ENCODE data around the gene HHIPL1.
A peak's percentile ranks its signal among the peaks of the same experiment; 100 is the strongest.

HHIPL1 gene

GRCh38 chr14:99675382-99675835 lies 30.5 kb downstream of the HHIPL1 start:
- DNase-seq (ENCODE audit: low spot score), result no peak

GRCh38 chr14:99675951-99676350 lies 31.0 kb downstream of the HHIPL1 start:
- no peak for DNase-seq (ENCODE audit: low spot score)

- DNase-seq (ENCODE audit: low spot score), result no peak
Observed at GRCh38 chr14:99676657-99677056, 31.7 kb downstream of the HHIPL1 start.

- DNase-seq (ENCODE audit: low spot score), result no peak
Observed at GRCh38 chr14:99677231-99678140, 32.6 kb downstream of the HHIPL1 start.

GRCh38 chr14:99678198-99678597 lies 33.3 kb downstream of the HHIPL1 start:
- DNase-seq (ENCODE audit: low spot score), result no peak

- no peak for DNase-seq (ENCODE audit: low spot score)
Observed at GRCh38 chr14:99679111-99679510, 34.2 kb downstream of the HHIPL1 start.

GRCh38 chr14:99679543-99679942 lies 34.6 kb downstream of the HHIPL1 start:
- no peak for DNase-seq (ENCODE audit: low spot score)

- no peak for DNase-seq (ENCODE audit: low spot score)
Observed at GRCh38 chr14:99679996-99680395, 35.1 kb downstream of the HHIPL1 start.

GRCh38 chr14:99681101-99681831 lies 36.3 kb downstream of the HHIPL1 start:
- no peak for DNase-seq (ENCODE audit: low spot score)

GRCh38 chr14:99681832-99682148 lies 36.9 kb downstream of the HHIPL1 start:
- DNase-seq (ENCODE audit: low spot score), result no peak

- DNase-seq (ENCODE audit: low spot score), result peak; percentile 91
Observed at GRCh38 chr14:99682809-99683618, 38.1 kb downstream of the HHIPL1 start.

GRCh38 chr14:99683619-99684409 lies 38.9 kb downstream of the HHIPL1 start, which contains the start of gene CYP46A1:
CYP46A1 (plus strand) TSS chr14:99684298; CDS start chr14:99684418, 120 bp downstream.
- DNase-seq (ENCODE audit: low spot score), result peak; percentile 99

GRCh38 chr14:99684410-99684934 lies 39.5 kb downstream of the HHIPL1 start:
- no peak for DNase-seq (ENCODE audit: low spot score)

- DNase-seq (ENCODE audit: low spot score), result no peak
Observed at GRCh38 chr14:99685151-99685591, 40.2 kb downstream of the HHIPL1 start.

GRCh38 chr14:99685596-99685995 lies 40.7 kb downstream of the HHIPL1 start:
- DNase-seq (ENCODE audit: low spot score), result no peak

GRCh38 chr14:99686557-99687283 lies 41.8 kb downstream of the HHIPL1 start:
- no peak for DNase-seq (ENCODE audit: low spot score)

- no peak for DNase-seq (ENCODE audit: low spot score)
Observed at GRCh38 chr14:99687284-99688209, 42.6 kb downstream of the HHIPL1 start.

GRCh38 chr14:99688210-99688581 lies 43.3 kb downstream of the HHIPL1 start:
- DNase-seq (ENCODE audit: low spot score), result no peak

- DNase-seq (ENCODE audit: low spot score), result no peak
Observed at GRCh38 chr14:99688629-99689028, 43.7 kb downstream of the HHIPL1 start.

Measured in hepatic stellate cell (primary cell).